SK-N-SH (cell line): ENCODE measurements around the gene ZBTB7B. TPM values are rescaled to one million over a fixed set of nuclear protein-coding genes. Genes with fewer than 3 reads are reported as not detected.

Source experiments
- CTCF ChIA-PET: fragments of 300-600, 350-600 bp; formaldehyde crosslinking; extraction: SDS; loops from one replicate; lab custom pipeline; 2021; lab: Yijun Ruan, JAX
- POLR2A ChIA-PET: fragments of 350-600 bp; sonication (Branson Sonifier 250); formaldehyde crosslinking; extraction: SDS; loops from one replicate; lab custom pipeline; 2020; ENCODE audit warnings: antibody characterized with exemption, inconsistent platforms; lab: Yijun Ruan, JAX
- DNase-seq: peaks from one replicate; pipeline ENCODE4 v3.0.0; 2012
- H2AFZ ChIP-seq: fragments of 200-600 bp; sonication (generic); 2 replicates; pipeline ENCODE4 v1.8.1; 2016; ENCODE audit warnings: antibody characterized with exemption, mild to moderate bottlenecking, low read depth
- H3F3A ChIP-seq: fragments of 200-600 bp; sonication (generic); replicated peaks from 2 replicates; pipeline ENCODE3; 2016; ENCODE audit warnings: antibody characterized with exemption, mild to moderate bottlenecking; ENCODE audit not compliant: insufficient read depth
- H3K27ac ChIP-seq, 2 experiments: fragments of 200-500 bp in 1 of 2; fragments of 200-600 bp in 1 of 2; sonication (Bioruptor generic) in 1 of 2; sonication (generic), shearing (Covaris generic) in 1 of 2; 2 replicates each; pipeline versions ENCODE4 v1.5.1 to v1.6.1; 2014 to 2016; ENCODE audit warnings: low read depth in 2 of 2, inconsistent platforms in 1 of 2, low read length in 1 of 2, mild to moderate bottlenecking in 1 of 2, mixed read lengths in 1 of 2
- H3K27me3 ChIP-seq: fragments of 200-600 bp; sonication (generic), shearing (Covaris generic); 2 replicates; pipeline ENCODE4 v1.6.1; 2016; ENCODE audit warnings: mixed run types; ENCODE audit not compliant: insufficient read depth
- H3K36me3 ChIP-seq, 2 experiments: fragments of 200-500 bp in 1 of 2; fragments of 200-600 bp in 1 of 2; sonication (Bioruptor generic) in 1 of 2; sonication (generic) in 1 of 2; replicated peaks in 1 of 2; 2 replicates each; pipeline versions ENCODE3 to v1.5.1; 2014 to 2016; ENCODE audit warnings: low read length in 1 of 2, mild to moderate bottlenecking in 1 of 2; ENCODE audit not compliant: insufficient read depth in 2 of 2, control insufficient read depth in 1 of 2
- H3K4me1 ChIP-seq, 2 experiments: fragments of 200-500 bp in 1 of 2; fragments of 200-600 bp in 1 of 2; sonication (Bioruptor generic) in 1 of 2; sonication (generic), shearing (Covaris generic) in 1 of 2; 2 replicates each; pipeline versions ENCODE4 v1.5.1 to v1.6.1; 2014 to 2016; ENCODE audit warnings: low read depth in 1 of 2, low read length in 1 of 2, mixed run types in 1 of 2; ENCODE audit not compliant: insufficient read depth in 2 of 2, control insufficient read depth in 1 of 2
- H3K4me2 ChIP-seq: fragments of 200-600 bp; sonication (generic), shearing (Covaris generic); 2 replicates; pipeline ENCODE4 v1.6.1; 2017; ENCODE audit warnings: mixed run types
- H3K4me3 ChIP-seq, 2 experiments: fragments of 200-500 bp in 1 of 2; fragments of 200-600 bp in 1 of 2; sonication (Bioruptor generic) in 1 of 2; sonication (generic), shearing (Covaris generic) in 1 of 2; 2 replicates each; pipeline versions ENCODE4 v1.5.1 to v1.8.1; 2014 to 2016; ENCODE audit warnings: low read depth in 2 of 2, inconsistent platforms in 1 of 2, low read length in 1 of 2, mild to moderate bottlenecking in 1 of 2, mixed read lengths in 1 of 2, moderate library complexity in 1 of 2
- H3K79me2 ChIP-seq: fragments of 200-600 bp; sonication (generic); 2 replicates; pipeline ENCODE4 v1.8.1; 2017; ENCODE audit warnings: mild to moderate bottlenecking; ENCODE audit not compliant: insufficient read depth
- H3K9ac ChIP-seq: fragments of 200-600 bp; sonication (generic); 2 replicates; pipeline ENCODE4 v1.6.1; 2017; ENCODE audit warnings: mixed run types
- H3K9me2 ChIP-seq: fragments of 200-600 bp; sonication (generic); 2 replicates; pipeline ENCODE4 v1.6.1; 2017; ENCODE audit warnings: mixed run types
- H3K9me3 ChIP-seq: fragments of 200-600 bp; sonication (generic); 2 replicates; pipeline ENCODE4 v1.6.1; 2017; ENCODE audit warnings: mixed run types, mild to moderate bottlenecking, moderate library complexity
- H4K20me1 ChIP-seq: fragments of 200-600 bp; sonication (generic); 2 replicates; pipeline ENCODE4 v1.6.1; 2017; ENCODE audit warnings: mild to moderate bottlenecking, mixed run types; ENCODE audit not compliant: insufficient read depth
- CHD2 ChIP-seq: fragments of 150-350 bp; IDR thresholded peaks from 2 replicates; pipeline ENCODE4 v1.6.1; 2018; ENCODE audit warnings: low read length; ENCODE audit not compliant: partially characterized antibody
- ELF1 ChIP-seq: IDR thresholded peaks from 2 replicates; pipeline ENCODE4 v1.4.0; 2012
- EZH2phosphoT487 ChIP-seq: fragments of 200-600 bp; sonication (generic); IDR thresholded peaks from 2 replicates; pipeline ENCODE4 v1.6.1; 2017; ENCODE audit warnings: low read depth, mixed run types, mild to moderate bottlenecking, antibody characterized with exemption, moderate library complexity, borderline replicate concordance
- MAX ChIP-seq: IDR thresholded peaks from 2 replicates; pipeline ENCODE4 v1.4.0; 2012; ENCODE audit warnings: low read depth
- MEF2A ChIP-seq: IDR thresholded peaks from 2 replicates; pipeline ENCODE4 v1.4.0; 2012; ENCODE audit warnings: low read depth, borderline replicate concordance
- MXI1 ChIP-seq: IDR thresholded peaks from 2 replicates; pipeline ENCODE4 v1.6.1; 2012; ENCODE audit warnings: mild to moderate bottlenecking, low read depth, low read length, improper control_type of control experiment
- NFIC ChIP-seq: IDR thresholded peaks from 2 replicates; pipeline ENCODE4 v1.4.0; 2012; ENCODE audit warnings: borderline replicate concordance
- PBX3 ChIP-seq: IDR thresholded peaks from 2 replicates; pipeline ENCODE4; 2012
- RAD21 ChIP-seq: IDR thresholded peaks from 2 replicates; pipeline ENCODE4 v1.6.1; 2012; ENCODE audit warnings: mild to moderate bottlenecking, low read length
- SIN3A ChIP-seq: IDR thresholded peaks from 2 replicates; pipeline ENCODE4 v1.6.1; 2012; ENCODE audit warnings: low read depth, mild to moderate bottlenecking, low read length, moderate library complexity, borderline replicate concordance
- TAF1 ChIP-seq: IDR thresholded peaks from 2 replicates; pipeline ENCODE4 v1.6.1; 2012; ENCODE audit warnings: low read depth, mild to moderate bottlenecking, low read length, moderate library complexity, borderline replicate concordance
- TCF12 ChIP-seq: IDR thresholded peaks from 2 replicates; pipeline ENCODE4 v1.4.0; 2012
- TEAD4 ChIP-seq: IDR thresholded peaks from 2 replicates; pipeline ENCODE4 v1.4.0; 2012; ENCODE audit warnings: mild to moderate bottlenecking, borderline replicate concordance; ENCODE audit not compliant: insufficient read depth
- USF1 ChIP-seq: IDR thresholded peaks from 2 replicates; pipeline ENCODE4 v1.4.0; 2012; ENCODE audit warnings: low read depth, borderline replicate concordance
- USF2 ChIP-seq: fragments of 150-350 bp; IDR thresholded peaks from 2 replicates; pipeline ENCODE4 v1.6.1; 2017; ENCODE audit warnings: antibody characterized with exemption, low read length, low read depth, borderline replicate concordance
- YY1 ChIP-seq: IDR thresholded peaks from 2 replicates; pipeline ENCODE4 v1.4.0; 2012; ENCODE audit warnings: low read depth, mild to moderate bottlenecking
- ZBTB33 ChIP-seq: IDR thresholded peaks from 2 replicates; pipeline ENCODE4 v1.4.0; 2012; ENCODE audit warnings: low read depth, borderline replicate concordance
- WGBS: methylation state at CpG from one replicate; pipeline ENCODE4 v1.1.6; 2017; ENCODE audit warnings: low lambda C conversion rate; 5-methylcytosine and 5-hydroxymethylcytosine counted together
- polyA plus RNA-seq, 3 experiments: library from polyadenylated mRNA; depleted of rRNA; stranded (reverse); fragments of >200 nt; gene quantifications; 2 replicates each; pipeline ENCODE4 v1.2.3, GENCODE V29; 2012

The ZBTB7B gene
- polyA plus RNA-seq, 1 of the 3 experiments (the other 2 are of a cell fraction) = 15.7 TPM

GRCh38 chr1:154958681-154959425 lies 43.7 kb upstream of the ZBTB7B start:
- ChIA-PET CTCF (interaction anchor here (1.5 to 37.5 kb wide), 4 partner anchors 12 to 103 kb away, joined by 4 to 640 read pairs (median 21); partner anchors contain the start of genes CKS1B, LENEP, SHC1 and ZBTB7B), POLR2A (interaction anchor here (1.5 kb wide), 1 partner anchor 20 kb away, joined by 3 read pairs; no protein-coding TSS in a partner anchor)
- Histone ChIP-seq H3K27ac (no peak overlapping the region; a peak in 1 of 4 replicates), H4K20me1 (no peaks in the 10 kb centered on the region), H3F3A (peaks cover 21% of the 10 kb centered on the region), H3K9ac (no peak overlapping the region), H3K27me3 (no peaks in the 10 kb centered on the region), H3K4me3 (no peak overlapping the region), H3K79me2 (peaks cover 29% of the 10 kb centered on the region), H3K36me3 (peaks cover 6 to 37% of the 10 kb centered on the region in 2 experiments), H2AFZ (no peak overlapping the region), H3K4me2 (no peak overlapping the region), H3K9me2 (no peaks in the 10 kb centered on the region), H3K9me3 (no peaks in the 10 kb centered on the region), H3K4me1 (peaks cover 4 to 50% of the 10 kb centered on the region in 2 experiments; a peak in 3 of 4 replicates)
- TF ChIP-seq USF1 (no peak), TCF12 (no peak), SIN3A (no peak), EZH2phosphoT487 (no peak), TEAD4 (no peak), MXI1 (no peak), NFIC (no peak), PBX3 (no peak), MEF2A (no peak), ZBTB33 (no peak), USF2 (no peak), ELF1 (no peak), RAD21 (no peak), YY1 (no peak), TAF1 (no peak), CHD2 (no peak), MAX (no peak)
- DNase-seq = no peak
- WGBS = 90% methylated on average over 7 of the region's 16 CpGs
